Measurements from ENCODE around the gene SLC9A8.

The SLC9A8 gene

DNA sequence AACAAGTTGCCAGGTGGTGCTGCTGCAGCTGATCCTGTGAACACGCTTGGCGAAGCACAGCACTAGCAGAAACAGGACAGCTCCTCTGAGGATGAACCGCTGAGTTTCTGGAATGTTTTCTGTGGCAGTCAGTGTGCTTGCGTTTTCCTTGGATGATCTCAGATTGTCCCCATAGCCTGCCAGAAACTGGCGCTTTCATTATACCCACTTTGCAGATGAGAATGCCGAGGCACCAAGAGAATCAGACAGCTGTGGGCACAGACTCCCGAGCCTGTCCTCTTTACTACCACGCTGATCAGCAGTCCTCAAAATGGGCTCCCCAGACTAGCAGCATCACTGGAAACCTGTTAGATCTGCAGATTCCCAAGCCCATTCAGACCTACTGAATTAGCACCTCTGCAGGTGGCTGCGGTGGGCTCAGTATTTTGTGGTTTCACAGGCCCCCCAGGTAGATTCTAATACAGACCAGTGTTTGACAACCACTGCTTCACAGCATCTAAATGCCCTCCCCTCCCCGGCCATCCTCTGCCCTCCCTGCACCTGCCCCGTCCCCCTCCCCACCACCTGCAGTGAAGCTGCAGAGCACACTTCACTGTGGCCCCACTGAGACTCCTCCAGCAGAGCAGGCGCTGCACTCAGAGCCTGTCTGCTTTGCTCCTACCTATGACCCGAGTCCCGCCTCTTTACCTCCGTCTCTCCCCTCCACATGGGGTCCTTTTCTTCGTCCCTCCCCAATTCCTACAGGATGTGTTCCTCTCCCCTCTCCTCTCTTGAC is 73.1 kb downstream of the SLC9A8 start:
- H3K4me3 ChIP-seq (ENCODE audit: low read depth, low read length), result no peak overlapping the region
- DNase-seq (ENCODE audit: low read depth), result no peak
- TF ChIP-seq, protein P1, sequence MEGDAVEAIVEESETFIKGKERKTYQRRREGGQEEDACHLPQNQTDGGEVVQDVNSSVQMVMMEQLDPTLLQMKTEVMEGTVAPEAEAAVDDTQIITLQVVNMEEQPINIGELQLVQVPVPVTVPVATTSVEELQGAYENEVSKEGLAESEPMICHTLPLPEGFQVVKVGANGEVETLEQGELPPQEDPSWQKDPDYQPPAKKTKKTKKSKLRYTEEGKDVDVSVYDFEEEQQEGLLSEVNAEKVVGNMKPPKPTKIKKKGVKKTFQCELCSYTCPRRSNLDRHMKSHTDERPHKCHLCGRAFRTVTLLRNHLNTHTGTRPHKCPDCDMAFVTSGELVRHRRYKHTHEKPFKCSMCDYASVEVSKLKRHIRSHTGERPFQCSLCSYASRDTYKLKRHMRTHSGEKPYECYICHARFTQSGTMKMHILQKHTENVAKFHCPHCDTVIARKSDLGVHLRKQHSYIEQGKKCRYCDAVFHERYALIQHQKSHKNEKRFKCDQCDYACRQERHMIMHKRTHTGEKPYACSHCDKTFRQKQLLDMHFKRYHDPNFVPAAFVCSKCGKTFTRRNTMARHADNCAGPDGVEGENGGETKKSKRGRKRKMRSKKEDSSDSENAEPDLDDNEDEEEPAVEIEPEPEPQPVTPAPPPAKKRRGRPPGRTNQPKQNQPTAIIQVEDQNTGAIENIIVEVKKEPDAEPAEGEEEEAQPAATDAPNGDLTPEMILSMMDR (IDR thresholded peaks at IDR 0.05; ENCODE audit: control insufficient read depth, extremely low read depth, insufficient read depth), result no peak

DNA sequence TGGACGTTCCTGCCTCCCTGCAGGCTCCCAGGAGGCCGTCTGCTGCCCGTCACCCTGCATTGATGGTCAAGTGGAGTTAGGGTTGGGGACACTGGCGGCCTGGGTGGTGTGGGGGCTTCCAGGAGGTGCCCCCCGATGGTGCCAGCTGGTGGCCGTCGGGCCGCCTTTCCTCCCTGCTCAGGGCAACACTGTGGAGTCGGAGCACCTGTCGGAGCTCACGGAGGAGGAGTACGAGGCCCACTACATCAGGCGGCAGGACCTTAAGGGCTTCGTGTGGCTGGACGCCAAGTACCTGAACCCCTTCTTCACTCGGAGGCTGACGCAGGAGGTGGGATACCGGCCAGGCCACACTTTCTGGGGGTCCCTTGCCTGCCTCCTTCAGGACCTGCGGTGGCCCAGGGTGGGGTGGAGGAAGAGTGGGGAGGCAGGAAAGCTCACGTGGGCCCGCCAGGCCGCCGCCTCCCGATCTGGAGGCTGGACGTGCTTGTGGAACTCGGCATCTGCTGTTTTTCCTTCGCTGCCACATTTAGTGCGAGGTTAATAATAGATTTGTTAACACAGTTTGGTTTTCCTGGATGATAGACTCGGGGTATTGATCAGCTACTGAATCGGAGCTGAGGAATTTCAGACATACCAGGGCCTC is 74.1 kb downstream of the SLC9A8 start:
- TF ChIP-seq, protein P1 (IDR thresholded peaks at IDR 0.05; ENCODE audit: control insufficient read depth, extremely low read depth, insufficient read depth), result no peak
- H3K4me3 ChIP-seq (ENCODE audit: low read depth, low read length), result no peak overlapping the region
- DNase-seq (ENCODE audit: low read depth), result no peak

DNA sequence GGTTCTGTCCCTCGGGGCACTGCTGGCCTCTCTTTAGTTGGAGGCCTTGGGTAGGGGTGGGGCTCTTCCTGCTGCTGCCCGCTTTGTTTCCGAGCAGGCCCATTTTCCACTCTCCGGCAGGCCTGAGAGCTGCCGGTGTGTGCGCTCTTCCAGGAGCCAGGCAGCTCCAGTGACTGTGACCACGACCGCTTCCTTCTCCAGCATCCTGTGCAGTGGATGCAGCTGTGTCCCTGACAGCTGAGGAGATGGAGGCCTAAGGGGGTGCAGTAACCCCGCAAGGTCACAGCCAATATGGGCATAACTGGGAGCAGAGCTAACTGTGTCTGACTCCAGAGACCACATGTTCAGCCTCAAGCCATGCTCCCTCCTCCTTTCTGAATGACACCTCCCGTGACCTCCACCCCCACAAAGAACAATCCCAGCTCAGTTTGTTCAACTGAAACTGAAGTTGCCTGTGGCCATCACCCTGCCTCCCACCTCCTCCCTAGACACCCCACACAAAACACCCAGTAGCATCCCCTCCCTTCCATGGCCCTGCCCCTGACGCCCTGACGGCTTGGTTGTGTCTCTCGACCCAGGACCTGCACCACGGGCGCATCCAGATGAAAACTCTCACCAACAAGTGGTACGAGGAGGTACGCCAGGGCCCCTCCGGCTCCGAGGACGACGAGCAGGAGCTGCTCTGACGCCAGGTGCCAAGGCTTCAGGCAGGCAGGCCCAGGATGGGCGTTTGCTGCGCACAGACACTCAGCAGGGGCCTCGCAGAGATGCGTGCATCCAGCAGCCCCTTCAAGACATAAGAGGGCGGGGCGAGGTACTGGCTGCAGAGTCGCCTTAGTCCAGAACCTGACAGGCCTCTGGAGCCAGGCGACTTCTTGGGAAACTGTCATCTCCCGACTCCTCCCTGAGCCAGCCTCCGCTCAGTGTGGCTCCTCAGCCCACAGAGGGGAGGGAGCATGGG is 74.9 kb downstream of the SLC9A8 start:
- H3K4me3 ChIP-seq (ENCODE audit: low read depth, low read length), result no peak overlapping the region
- DNase-seq (ENCODE audit: low read depth), result no peak
- TF ChIP-seq, protein P1 (IDR thresholded peaks at IDR 0.05; ENCODE audit: control insufficient read depth, extremely low read depth, insufficient read depth), result no peak

DNA sequence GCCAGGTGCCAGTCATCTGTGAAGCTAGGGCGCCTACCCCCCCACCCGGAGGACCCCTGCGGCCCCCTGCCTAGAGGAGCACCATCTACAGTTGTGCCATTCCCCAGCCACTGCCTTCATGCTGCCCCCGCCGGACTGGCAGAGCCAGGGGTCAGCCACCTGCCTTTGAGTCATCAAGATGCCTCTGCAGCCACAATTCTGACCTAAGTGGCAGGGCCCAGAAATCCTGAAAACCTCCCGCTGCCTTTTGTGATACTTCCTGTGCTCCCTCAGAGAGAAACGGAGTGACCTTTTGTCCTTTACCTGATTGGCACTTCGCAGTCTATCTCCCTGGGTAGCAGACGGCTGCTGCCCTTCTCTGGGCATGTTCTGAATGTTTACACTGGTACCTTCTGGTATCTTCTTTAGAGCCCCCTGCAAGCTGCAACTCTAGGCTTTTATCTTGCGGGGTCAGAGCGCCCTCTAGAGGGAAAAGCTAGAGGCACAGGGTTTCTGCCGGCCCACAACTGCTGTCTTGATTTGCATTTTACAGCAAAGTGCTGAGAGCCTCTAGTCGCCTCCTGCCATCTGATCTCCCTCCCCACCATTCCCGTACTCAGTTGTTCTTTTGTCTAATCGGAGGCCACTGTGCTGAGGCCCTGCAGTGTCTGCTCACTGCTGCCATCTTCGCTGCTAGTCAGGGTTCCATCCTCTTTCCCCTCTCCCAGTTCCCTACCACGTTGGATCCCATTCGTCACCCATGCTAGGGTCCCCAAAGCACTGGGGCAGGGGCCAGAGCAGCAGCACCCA is 75.8 kb downstream of the SLC9A8 start:
- H3K4me3 ChIP-seq (ENCODE audit: low read depth, low read length), result no peak overlapping the region
- TF ChIP-seq, protein P1 (IDR thresholded peaks at IDR 0.05; ENCODE audit: control insufficient read depth, extremely low read depth, insufficient read depth), result peak; percentile 87
- DNase-seq (ENCODE audit: low read depth), result no peak

DNA sequence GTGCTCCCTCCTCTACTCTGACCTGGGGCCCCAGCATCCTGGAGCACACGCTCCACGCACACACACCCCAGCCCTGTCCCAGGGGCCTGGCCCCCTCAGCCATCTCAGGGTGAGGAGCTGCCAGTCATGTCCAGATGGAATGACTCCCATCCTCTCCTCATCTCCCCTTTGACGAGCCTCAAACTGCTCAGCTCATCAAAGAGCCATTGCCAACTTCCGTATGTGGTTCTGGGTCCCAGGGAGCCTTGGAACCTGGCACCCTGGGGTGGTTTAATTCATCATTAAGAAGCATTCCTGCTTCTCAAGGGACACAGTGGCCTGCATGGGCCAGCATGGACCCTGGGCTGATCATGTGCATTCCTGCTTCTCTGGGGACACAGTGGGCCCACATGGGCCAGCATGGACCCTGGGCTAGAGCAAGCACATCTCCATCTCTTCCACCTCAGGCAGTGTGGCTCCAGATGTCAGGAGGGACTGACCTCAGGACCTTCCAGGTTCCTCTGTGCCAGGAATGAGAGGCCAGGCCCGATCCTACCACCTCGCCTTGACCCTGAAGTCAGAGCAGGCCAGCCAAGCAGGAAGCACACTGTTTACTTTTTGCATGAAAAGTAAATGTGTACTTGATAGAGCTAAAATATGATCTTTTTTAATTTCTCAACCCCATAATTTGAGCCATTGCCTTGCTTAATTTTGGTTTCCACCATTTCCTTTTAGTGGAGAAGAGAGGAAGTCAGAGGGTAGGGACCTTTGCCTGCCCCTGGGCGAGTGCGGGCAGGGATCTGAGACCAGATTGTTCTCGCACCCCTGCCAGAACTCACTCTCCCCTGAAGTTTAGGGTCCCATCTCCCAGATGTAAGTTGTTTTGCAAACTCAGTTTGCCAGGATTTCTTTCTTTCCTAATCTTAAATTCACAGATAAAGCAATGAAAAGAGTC is 76.6 kb downstream of the SLC9A8 start:
- no peak for DNase-seq (ENCODE audit: low read depth)
- TF ChIP-seq, protein P1 (IDR thresholded peaks at IDR 0.05; ENCODE audit: control insufficient read depth, extremely low read depth, insufficient read depth), result no peak
- H3K4me3 ChIP-seq (ENCODE audit: low read depth, low read length), result no peak overlapping the region

All from LNCaP clone FGC (cell line).